ENCODE results near the gene HDHD5.

The HDHD5 gene

GRCh38 chr22:17119481-17120202 lies 39.4 kb downstream of the HDHD5 start:
- DNase-seq = no peak

GRCh38 chr22:17118342-17118741 lies 40.7 kb downstream of the HDHD5 start:
- DNase-seq = no peak

GRCh38 chr22:17117890-17118289 lies 41.2 kb downstream of the HDHD5 start:
- DNase-seq = no peak

GRCh38 chr22:17117400-17117799 lies 41.7 kb downstream of the HDHD5 start:
- DNase-seq = no peak

DNA sequence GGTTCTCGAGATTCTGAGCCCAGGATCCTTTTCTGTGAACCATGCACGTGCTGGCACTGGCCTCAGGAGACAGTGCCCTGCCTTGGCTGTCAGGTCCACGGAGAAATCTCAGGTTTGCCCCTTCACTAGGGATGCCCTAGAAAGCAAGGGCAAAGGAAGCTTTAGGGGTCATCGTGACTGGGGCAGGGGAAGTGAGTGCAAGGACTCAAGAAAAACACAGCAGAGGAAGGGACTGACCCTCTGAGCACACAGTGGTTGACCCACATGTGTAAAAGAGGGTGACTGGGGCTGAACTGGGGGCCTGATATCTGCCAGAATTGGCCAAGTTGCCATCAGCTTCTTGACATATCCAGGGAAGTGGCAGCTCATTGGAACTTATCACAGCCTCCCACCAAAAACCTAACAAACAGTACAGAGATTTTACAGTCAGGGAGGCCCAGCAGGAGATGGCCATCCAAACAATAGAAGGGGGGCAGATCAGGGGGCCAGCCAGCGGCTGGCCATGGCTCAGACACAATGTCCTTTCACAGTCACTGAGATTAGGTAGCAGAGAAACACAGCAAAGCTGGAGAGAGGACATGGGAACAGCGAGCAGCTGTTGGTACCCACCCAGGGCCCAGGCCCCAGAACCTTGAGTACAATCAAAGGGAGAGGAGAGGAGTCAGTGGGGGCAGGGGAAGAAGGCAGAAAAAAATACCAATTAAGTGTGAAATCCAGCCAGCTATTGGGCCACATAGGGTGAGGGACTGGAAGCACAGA lies 42.3 kb downstream of the HDHD5 start:
- DNase-seq = no peak

DNA sequence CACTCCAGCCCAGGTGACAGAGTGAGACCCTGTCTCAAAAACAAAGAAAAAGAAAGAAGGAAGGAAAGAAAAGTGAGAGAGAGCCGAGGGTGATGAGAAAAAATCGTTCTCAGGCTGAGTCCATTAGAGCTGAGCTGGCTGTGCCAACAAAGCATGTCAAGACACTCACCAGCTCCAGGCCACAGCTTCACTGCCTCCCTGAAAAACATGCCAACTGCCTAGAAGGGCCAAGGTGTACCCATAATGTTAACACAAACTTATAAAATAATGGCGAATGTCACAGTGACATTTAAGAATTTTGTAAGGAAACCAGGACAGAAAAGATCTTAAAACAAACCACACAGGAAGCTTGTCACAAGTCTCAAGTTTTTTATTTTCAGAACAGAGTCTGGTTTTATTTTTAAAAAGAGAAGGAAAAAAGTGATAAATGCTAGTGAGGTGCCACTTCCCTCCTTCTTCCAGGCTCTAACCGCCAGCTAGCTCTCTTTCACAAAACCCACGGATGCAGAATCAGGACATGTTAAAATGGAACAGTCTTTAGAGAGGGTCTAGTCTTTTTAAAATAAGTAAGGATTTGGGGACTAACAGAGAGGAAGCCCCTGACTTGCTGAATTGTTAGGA lies 43.0 kb downstream of the HDHD5 start:
- DNase-seq = no peak

- DNase-seq = no peak
Observed at GRCh38 chr22:17115236-17115635, 43.8 kb downstream of the HDHD5 start.

DNA sequence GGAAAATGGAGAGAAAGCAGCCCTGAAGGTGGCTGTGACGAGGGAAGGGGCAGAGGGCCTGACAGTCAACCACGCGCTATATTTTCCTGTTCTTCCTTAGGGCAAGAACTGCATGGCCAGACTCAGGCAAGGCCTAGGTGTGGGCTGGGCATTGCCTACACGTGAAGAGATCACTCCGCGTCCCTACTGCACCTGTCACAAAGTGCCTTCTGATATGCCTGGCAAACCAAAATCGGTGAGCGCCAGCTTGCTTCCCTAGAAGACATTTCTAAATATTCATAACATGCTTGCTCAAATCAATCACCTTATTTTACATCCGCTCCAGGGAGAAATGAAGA lies 44.2 kb downstream of the HDHD5 start:
- DNase-seq = no peak

DNA sequence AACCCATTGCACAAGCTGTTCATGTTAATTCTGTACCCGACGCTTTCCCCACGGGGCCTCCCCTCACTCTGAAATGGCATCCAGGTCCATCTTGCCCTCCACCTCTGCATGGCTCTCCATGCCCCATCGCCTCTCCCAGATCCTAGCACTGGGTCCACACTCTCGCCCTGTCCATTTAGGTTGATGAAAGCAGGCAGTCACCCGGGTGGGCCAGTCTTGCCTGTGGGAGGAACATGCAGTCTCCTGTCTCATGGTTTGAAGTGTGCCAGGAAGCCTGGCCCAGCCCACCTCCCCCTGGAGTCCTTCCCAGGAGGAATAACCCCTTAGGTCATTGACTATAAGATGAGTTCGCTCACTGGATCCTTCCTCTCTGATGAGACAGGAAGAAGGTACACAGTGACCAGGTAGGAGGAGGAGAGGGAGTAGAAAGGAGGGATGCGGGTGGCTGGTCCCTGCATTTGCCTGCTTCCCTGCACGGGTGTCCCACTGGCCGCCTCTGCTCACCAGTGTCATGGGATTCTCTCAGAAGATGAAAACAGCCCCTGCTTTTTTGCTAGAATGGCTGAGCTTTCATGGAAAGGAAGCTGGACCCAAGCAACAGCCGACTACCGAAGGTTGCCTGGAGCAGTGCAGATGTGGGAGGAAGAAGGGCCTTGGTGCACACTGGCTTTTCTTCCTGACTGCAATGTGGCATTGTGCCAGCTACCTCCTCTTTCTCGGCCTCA lies 44.7 kb downstream of the HDHD5 start:
- no peak for DNase-seq

GRCh38 chr22:17113600-17113999 lies 45.5 kb downstream of the HDHD5 start:
- no peak for DNase-seq

DNA sequence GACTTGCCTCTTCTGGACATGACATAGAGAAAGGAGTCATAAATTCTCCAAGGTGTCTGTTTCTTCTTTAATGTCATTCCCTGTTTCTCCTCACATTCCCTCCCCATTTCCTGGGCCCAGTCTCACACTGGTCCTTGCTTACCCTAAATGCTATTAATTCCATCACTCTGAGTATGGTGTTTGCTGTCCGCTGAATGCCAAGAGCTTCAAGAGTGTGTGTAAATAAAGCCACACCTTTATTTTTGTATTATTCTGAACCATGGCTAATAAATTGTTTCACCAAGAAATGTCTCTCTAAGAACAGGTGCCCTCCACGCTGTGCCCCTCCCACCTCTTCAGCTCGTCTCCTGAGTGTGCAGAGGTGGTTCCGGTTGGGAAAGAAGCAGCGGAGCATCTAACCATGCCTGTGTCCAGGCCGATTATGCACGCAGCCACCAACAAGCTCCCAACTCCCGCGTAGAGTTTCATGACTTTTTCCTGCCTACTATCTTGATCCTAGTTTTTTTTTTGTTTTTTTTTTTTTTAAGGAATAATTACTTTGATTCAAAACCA lies 46.5 kb downstream of the HDHD5 start:
- no peak for DNase-seq

GRCh38 chr22:17110791-17111550 lies 48.1 kb downstream of the HDHD5 start:
- DNase-seq = no peak

GRCh38 chr22:17109976-17110375 lies 49.1 kb downstream of the HDHD5 start:
- no peak for DNase-seq

GRCh38 chr22:17109113-17109865 lies 49.8 kb downstream of the HDHD5 start:
- DNase-seq = no peak

GRCh38 chr22:17108256-17109112 lies 50.6 kb downstream of the HDHD5 start:
- no peak for DNase-seq

DNA sequence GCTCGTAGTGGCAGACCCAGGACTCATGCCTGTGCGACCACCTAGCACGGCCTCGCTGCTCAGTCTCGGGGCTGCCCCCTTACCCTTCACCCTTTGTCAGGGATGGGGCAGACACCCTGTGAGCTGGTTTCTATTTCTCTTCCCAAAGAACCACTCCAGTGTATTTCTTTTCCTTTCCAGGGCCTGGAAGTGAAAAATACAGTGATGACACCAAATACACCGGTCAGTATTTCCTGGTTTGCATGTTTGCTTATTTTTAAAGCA lies 51.6 kb downstream of the HDHD5 start:
- DNase-seq = no peak

DNA sequence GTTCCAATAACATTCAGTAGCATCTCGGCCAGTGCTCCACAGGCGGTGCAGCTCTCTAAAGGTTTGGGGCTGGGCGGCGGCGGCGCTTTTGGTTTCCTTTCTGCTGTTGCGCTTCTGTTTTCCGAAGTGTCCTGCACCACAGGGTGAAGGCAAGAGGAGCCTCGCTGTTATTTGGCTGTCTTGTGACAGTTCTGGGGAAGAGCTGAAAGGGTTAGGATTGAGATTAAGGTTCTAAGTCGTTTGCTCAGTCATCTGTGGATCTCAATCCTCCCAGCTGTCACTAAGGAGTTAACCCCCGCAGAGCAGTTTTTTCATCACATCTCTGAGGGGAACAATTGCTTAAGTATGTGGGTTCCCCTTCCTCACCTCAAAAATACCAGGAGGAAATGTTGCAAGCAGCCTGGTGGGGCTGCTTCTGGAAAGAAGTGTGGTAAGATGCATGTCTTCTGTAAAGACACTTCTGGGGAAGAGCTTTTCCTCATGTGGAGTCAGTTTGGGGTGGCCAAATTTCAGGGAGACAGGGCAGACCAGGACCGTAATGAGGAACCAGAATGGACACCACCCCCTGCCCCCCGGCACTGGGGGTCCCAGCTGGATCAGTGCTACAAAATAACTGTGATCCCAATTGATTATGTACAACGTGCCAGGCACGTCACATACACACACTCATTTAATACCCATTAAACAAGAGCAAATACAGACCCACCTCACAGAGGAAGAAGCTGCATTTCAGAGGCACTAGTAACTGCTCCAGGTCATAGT lies 52.1 kb downstream of the HDHD5 start:
- no peak for DNase-seq

- DNase-seq = no peak
Observed at GRCh38 chr22:17106161-17106784, 52.8 kb downstream of the HDHD5 start.

All from stimulated activated CD4-positive, alpha-beta T cell treated with anti-CD3 and anti-CD28 coated beads, Interleukin-4, amount 100 ng/mL, for 4 hours (primary cell).